Uterus (tissue), 2 donors: ENCODE measurements around the gene APOBEC3F.

Experiments
- CTCF ChIP-seq, 4 experiments: fragments of 200-600 bp in 2 of 4; fragments of 450-650 bp in 2 of 4; sonication (generic) in 2 of 4; IDR thresholded peaks; one replicate each; pipeline ENCODE4 v1.5.1; 2016 to 2019; ENCODE audit warnings: antibody characterized with exemption in 4 of 4, mild to moderate bottlenecking in 2 of 4, moderate library complexity in 1 of 4
- POLR2A ChIP-seq, 2 donors: fragments of 450-650 bp; IDR thresholded peaks; one replicate each; pipeline ENCODE4 v1.6.1; 2016; ENCODE audit warnings: antibody characterized with exemption in 2 of 2, mild to moderate bottlenecking in 1 of 2, moderate library complexity in 1 of 2

GRCh38 chr22:39012533-39013511, 27.8 kb upstream of the APOBEC3F start:
- TF ChIP-seq CTCF (IDR thresholded peaks at IDR 0.05) (no peak), POLR2A (IDR thresholded peaks at IDR 0.05) (no peak)
